GM21381 (cell line): ENCODE data around the gene SREK1.
"Not testable (repeated sequence)": the region's sequence is repeated elsewhere in the genome, so short reads cannot be mapped to it uniquely, and the experiment has no call there.

Source experiments
- ATAC-seq: cut with Tn5 transposase; IDR thresholded peaks from one replicate; pipeline ENCODE4 v1.9.1; 2021; ENCODE audit warnings: mild to moderate bottlenecking, moderate library complexity; ENCODE audit not compliant: unreplicated experiment

SREK1 gene, protein sequence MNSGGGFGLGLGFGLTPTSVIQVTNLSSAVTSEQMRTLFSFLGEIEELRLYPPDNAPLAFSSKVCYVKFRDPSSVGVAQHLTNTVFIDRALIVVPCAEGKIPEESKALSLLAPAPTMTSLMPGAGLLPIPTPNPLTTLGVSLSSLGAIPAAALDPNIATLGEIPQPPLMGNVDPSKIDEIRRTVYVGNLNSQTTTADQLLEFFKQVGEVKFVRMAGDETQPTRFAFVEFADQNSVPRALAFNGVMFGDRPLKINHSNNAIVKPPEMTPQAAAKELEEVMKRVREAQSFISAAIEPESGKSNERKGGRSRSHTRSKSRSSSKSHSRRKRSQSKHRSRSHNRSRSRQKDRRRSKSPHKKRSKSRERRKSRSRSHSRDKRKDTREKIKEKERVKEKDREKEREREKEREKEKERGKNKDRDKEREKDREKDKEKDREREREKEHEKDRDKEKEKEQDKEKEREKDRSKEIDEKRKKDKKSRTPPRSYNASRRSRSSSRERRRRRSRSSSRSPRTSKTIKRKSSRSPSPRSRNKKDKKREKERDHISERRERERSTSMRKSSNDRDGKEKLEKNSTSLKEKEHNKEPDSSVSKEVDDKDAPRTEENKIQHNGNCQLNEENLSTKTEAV

DNA sequence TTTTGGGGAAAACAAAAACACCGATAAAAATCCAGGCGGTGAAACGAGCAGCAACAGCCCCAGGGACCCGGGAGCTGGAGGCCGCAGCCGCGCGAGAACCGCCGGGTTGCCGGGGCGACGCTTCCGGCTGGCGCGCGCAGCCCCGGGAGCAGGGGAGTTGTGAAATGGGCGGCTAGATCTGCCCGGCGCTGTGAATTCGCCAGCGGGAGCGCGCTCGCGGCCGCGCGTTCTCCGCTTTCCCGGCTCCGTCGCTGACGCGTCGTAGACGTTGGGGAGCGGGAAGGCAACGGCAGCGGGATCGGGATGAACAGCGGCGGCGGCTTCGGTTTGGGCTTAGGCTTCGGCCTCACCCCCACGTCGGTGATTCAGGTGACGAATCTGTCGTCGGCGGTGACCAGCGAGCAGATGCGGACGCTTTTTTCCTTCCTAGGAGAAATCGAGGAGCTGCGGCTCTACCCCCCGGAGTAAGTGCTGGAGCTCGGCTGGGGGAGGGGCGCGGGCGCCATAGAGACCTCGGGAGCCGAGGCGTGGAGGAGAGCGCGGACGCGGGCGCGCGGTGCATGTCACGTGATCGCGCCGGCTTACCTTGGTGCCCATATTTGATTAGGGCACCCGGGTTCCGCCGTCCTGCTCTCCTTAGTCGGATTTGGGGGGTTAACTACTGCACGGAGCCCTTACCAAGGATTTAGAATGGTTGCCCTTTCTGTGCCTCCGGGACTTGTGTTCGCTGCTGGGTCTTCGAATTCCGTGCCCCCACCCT lies at the start of gene SREK1:
TSS of gene SREK1 (plus strand) at position 227 of the 760 bp plus-strand sequence. CDS start at position 304, 77 bp downstream.
- ATAC-seq: peak; percentile 87

DNA sequence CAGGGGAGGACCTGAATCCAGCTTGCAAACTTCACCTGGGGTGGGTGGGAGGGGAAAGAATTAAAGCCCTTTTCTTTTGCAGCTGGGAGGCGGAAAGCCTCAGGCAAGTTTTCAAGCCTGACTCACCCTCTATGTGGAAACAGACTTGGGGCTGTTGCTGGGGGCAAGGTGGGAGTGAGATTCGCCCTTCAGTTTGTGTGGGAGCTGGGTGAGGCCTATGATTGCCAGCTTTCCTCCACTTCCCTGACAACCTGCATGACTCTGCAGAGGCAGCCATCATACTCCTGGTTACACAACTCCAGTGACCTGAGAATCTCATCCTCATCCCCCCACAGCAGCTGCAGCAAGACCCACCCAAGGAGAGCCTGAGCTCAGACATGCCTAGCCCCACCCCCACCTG lies 43.2 kb upstream of the SREK1 start:
- ATAC-seq: no peak

DNA sequence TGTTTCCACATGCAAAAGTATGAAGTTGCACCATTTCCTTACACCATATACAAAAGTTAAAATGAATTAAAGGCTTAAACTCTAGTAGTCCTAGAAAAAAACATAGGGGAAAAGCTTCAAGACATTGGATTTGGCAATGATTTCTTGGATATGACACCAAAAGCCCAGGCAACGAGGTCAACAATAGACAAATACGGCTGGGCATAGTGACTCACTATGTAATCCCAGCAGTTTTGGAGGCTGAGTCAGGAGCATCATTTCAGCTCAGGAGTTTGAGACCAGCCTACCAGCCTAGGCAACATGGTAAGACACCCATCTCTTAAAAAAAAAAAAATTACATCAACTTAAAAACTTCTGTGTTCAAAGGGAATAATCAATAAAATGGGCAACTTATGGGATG lies 30.9 kb upstream of the SREK1 start:
- no peak for ATAC-seq

DNA sequence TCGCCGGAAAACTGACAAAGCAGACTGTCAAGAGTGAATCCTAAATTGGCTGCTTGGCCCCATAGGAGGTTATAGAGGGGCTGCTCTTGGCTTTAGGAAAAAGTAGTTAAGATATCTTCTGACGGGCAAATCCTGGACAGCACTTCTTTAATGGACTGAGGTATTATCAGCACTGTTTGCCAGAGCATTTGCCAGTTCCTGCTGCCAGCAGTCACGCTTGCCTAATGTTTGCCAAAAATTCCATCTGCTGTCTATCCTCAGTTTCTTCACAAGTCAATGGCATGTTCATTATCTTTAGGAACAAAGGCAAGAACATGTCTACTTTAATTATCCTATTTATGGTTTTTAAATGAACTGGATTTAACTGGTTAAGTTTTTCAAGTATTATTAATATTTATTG lies 25.8 kb upstream of the SREK1 start:
- no peak for ATAC-seq

DNA sequence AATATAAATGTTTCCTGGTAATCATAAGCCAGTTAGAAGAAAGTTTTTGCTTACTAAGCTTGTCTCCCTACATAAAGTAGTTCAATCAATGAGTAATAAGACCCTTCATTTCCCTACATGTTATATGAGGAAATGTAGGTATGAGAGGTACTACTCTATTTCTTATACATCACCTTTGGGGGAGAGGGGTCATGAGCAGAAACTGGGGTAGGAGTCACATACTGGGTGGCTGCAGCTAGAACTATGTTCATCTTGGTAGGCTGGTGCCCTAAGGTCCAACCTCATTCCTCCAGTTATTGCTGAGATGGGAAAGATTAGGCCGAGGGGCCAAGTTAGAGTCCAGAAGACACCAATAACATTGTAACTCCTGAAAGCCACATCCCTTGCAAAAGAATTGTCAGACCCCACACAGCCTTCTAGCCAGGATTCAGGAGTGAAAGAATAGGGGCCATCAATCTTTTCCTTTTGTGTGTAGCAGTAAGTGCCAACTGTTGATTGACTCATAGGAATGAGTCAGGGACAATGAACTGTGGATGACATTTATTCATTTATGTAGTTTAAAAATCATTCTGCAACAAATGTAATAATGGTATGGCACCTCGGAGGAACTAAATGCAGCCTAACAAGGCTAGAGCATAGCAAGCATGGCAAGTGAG lies 21.6 kb upstream of the SREK1 start:
- ATAC-seq: no peak

DNA sequence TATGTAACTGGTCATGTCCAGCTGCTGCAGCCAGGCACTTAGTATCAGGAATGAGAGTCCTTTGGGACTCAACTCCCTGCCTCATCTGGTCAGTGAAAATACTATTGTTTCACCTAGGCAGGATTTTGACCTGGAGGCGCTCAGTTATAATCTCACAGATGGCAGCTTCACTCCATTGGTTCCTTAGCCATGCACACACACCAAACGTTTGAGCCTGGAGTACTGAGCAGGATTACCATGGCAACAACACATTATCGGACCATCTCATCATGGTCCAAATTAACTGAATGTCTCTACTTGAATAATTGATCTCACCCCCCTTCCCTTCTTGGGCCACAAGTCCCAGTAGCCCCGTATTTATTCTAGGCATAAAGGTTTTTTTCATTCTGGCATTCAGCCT lies 15.0 kb upstream of the SREK1 start:
- ATAC-seq: no peak

DNA sequence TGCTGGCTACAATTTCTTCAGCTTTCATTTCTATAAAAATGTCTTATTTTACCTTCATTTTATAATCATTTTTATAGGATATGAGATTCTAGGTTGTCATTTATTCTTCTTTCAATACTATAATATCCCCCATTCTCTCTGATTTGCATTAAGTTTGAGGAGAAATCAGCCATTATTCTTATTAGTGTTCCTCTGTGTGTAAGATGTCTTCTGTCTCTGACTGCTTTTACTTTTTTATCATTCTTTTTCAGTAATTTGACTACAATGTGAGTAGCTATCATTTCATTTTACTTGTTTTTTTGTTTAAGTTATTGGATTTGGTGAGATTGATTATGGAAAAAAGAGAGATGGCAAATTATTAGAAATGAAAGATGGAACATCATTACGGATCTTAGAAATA lies 13.6 kb upstream of the SREK1 start:
- no peak for ATAC-seq

DNA sequence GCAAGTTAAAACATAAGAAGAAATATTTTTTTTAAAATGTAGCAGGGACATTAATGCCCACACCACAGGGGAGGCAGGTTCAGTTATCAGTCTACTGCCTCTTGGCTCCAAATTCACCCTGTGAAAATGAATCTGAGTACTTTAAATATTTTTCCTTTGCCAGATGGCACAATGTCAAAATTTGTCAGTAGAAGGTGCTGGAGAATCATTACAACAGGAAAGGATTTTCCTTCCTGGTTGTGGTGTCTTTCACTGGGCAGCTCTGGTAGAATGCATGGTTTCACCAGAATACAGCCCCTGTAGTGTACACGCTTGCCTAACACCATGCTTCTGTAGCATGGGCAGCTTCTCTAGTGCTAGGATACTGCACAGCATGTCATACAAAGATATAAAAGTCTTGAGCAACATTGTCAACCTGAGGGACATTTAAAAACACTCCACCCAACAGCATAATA lies 9.7 kb upstream of the SREK1 start:
- ATAC-seq: no peak

DNA sequence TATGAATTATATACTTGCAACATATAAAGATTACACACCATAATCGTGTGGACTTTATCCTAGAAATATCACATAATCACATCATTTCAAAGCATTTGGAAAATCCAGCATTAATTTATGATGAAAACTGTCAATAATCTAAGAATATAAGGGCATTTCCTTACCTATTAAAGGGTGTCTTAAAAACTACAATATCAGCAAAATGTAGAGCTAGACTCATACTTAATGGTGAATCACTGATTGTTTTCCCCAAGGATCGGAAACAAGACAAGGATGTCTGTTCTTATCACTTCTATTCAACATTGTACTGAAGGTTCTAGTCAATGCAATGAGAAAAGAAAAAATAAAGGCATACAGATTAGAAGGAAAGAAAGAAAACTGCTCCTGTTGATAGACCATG lies 8.0 kb upstream of the SREK1 start:
- no peak for ATAC-seq

DNA sequence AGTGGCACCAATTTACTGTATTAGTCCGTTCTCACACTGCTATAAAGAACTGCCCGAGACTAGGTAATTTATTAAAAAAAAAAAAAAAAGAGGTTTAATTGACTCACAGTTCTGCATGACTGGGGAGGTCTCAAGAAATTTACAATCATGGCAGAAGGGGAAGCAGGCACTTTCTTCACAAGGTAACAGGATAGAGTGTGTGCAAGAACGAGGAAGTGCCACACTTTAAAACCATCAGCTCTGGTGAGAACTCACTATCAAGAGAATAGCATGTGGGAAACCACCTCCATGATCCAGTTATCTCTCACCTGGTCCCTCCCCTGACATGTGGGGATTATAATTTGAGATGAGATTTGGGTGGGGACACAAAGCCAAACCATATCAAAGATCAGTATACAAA lies 7.2 kb upstream of the SREK1 start:
- not testable (repeated sequence) for ATAC-seq

DNA sequence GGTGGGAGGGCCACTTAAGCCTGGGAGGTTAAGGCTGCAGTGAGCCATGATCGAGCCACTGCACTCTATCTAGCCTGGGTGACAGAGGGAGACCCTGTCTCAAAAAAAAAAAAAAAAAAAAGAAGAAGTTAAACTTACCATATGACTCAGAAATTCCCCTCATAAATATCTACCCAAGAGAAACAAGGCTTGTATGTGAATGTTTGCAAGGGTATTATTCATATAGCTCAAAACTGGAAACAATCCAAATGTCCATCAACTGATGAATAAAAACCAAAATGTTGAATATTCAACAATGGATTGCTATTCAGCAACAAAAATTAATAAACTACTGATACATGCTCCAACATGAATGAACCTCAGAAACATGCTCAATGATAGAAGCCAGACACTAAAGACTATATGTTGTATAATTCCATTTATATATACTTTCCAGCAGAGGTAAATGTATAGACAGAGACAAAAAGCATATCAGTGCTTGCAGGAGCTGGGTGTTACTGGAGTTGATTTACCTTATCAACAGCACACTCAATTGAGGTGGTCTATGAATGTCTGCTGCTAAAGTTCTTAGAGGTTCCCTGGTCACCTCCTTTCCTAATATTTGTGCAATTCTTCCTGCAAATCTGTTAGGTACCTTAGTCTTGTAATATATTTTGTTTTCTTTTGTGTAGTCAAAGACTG lies 5.3 kb upstream of the SREK1 start:
- ATAC-seq: no peak

DNA sequence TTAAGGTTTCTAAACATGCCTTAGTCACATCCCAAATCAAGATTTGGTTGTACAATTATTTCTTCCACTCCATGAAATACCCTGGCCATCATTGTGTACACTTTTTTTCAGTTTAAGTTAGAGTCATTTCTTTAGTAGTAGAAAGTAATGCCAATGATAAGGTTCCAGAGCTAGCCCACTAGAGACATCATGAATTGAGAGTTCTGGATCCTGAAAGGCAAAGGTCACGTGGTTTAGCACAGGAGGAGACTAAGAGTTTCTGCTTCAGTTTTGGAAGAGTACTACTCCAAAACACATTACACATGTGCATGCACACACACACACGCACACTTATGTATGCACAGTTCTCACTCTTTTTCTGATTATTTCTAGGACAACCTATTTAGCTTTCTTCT lies 4.8 kb upstream of the SREK1 start:
- no peak for ATAC-seq

DNA sequence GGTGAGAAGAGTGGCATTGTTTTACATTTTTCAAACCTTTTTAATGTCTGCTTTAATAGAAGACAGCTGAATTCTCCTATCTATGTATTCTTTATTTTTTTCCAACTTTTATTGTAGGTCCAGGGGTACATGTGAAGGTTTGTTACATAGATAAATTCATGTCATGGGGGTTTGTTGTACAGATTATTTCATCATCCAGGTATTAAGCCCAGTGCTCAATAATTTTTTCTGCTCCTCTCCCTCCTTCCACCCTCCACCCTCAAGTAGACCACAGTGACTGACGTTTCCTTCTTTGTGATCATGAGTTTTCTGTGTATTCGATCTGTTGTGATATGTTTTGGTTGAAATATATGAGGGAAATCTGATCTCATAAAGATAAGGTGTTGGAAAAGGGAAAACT lies 1.7 kb upstream of the SREK1 start:
- no peak for ATAC-seq

DNA sequence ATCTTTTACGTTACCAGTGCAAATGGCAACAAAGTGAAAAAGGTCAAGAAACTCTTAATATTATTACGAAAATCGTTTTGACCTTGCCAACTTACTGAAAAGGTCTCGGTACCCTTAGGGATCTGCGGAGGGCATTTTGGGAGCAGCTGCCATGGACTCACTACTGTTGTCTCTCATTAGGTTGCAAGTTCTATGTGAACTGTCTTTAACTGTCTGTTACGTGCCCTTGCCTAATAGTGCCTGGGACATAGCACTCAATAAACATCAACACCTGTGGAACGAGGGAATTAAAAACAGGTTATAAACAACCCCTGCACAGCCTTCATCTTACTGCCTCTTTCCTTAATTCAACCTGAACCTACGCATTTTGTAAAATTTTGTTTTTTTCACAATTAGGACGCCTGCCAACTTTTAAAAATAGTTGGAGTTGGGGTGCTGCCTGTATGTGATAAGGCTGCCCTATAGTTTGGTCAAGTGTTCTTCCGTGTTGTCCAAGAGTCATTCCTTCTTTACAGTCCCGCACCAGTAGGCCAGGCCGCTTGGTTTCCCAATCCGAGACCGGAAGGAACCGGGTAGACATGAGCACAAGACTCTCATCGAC lies 527 bp upstream of the SREK1 start:
- ATAC-seq: peak; percentile 27

DNA sequence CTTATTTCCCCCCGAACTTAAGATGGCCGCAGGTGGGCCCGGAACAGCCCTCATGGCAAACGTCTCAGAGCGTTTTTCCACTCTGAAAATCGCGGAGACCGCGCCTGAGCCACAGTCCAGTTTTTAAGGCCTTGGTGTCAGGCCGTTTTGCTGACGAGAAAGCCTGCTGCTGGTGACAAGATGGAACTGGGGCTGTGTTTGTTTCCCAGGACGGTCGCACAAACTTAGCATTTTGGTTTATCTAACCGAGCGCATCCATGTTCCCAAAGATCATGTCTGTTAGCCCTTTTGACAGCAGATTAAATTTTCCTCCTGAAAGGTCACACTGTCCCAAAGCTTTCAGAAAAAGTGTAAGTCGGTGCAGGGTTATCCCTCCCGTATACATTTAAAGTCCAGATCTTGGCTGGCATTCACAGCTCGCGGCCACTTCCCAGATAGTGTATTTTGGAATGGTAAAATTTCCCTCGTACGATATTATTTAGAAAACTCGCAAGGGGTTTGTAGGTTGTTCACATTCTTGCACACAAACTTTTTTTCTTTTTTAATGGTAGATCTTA lies 812 bp downstream of the SREK1 start:
- peak; percentile 48 for ATAC-seq

DNA sequence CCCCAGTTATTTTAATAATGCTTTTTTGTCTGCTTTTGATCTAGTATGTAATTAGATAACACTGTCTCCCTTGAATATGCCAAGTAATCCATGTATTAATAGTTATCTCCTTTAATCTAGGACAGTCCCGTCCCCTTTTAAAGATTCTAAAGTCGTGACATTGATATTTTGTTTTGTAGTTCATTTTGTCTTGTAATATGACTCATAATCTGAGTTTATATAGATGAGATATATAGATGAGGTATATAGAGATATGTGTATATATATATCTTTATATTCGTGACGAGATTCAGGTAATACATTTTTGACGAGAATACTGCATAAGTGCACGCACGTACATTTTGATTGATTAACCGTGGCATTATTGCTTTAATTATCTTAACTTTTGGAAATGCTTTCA lies 1.6 kb downstream of the SREK1 start:
- no peak for ATAC-seq

DNA sequence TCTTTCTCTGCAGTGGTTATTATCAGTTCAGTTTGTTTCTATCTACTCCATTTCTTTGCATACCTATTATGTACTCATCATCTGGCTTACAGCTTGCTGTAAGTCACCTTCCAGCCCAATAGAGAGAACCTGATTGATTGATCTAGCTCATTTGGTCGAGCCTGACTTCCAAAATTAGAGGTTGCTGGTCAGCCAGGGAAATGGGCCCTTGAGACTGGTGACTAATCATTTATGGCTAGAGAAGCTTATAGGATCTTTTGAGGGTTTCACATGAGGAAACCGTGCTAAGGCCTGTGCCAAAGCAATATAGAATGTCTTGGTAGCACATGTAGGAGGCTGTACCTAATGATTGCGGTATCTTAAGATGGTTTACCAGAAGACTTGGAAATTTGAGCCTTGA lies 5.8 kb downstream of the SREK1 start:
- ATAC-seq: no peak

DNA sequence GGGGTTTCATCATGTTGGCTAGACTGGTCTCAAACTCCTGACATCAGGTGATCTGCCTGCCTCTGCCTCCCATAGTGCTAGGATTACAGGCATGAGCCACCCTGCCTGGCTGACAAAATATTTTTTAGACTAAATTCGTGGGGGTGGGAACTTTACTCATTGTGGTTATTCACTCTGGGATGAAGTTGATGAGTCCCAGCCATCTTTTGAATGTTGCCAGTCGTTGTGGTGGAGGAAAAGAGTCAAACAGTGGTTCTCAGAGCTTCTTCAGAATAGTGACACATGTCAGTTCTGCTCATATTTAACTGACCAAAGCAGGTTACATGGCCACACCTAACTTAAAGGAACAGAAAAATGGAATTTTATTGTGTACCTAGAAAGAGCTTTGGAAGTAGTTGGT lies 6.9 kb downstream of the SREK1 start:
- ATAC-seq: no peak

DNA sequence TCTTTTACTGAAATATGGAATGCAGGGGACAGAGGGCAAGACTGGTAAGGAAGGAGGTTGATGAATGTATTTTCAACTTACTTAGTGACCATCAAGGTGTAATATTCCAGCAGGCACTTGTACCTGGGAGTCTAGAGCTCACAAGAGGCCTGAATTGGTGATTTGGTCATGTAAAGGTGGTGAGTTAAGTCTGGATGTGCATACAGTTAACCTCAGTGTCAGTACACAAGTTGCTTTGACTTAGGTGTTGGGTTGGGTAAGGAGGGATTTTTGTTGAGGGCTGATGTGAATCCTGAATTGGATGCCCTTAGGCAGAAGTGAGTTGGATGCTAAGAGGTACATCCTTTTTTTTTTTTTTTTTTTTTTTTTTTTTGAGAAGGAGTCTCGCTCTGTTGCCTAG lies 7.4 kb downstream of the SREK1 start:
- no peak for ATAC-seq

DNA sequence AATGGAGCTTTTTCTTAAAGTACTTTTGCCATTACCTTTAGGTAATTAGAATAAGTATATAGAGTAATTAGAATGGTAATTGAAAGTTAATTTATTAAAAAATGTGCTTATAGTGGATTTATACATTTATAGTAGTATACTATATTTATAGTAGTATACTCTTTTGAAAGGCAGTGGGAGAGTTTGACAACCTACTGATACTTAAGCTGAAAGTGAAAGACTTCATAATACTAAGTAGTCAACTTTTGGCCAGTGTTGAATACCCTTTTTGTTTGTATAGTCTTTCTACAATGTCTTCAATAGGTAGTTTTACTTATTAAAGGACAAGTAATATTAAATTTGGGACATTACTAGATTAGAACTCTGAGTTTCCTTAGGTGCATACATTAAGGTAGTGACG lies 12.9 kb downstream of the SREK1 start:
- ATAC-seq: no peak
